ENCODE data around the gene DRD4.
A peak's percentile ranks its signal among the peaks of the same experiment; 100 is the strongest.

DRD4 gene

DNA sequence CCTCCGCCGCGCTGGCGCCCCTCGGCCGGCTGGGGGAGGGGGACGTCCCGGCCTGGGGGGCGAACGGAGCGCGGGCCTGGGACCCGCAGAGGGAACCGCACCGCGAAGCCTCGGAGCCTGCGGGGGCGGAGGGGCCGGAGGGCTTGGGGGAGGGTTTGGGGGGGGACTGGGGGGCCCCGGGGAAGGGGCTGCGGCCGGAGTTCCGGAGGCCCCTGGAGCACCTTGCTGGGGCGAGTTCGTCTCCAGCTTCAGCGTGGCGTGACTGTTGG is 9.8 kb upstream of the DRD4 start:
- TF ChIP-seq, protein P1, sequence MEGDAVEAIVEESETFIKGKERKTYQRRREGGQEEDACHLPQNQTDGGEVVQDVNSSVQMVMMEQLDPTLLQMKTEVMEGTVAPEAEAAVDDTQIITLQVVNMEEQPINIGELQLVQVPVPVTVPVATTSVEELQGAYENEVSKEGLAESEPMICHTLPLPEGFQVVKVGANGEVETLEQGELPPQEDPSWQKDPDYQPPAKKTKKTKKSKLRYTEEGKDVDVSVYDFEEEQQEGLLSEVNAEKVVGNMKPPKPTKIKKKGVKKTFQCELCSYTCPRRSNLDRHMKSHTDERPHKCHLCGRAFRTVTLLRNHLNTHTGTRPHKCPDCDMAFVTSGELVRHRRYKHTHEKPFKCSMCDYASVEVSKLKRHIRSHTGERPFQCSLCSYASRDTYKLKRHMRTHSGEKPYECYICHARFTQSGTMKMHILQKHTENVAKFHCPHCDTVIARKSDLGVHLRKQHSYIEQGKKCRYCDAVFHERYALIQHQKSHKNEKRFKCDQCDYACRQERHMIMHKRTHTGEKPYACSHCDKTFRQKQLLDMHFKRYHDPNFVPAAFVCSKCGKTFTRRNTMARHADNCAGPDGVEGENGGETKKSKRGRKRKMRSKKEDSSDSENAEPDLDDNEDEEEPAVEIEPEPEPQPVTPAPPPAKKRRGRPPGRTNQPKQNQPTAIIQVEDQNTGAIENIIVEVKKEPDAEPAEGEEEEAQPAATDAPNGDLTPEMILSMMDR (IDR thresholded peaks at IDR 0.05; ENCODE audit: low read depth, low read length), result no peak
- DNase-seq (ENCODE audit: low read depth in 2 of 2), result no peak

DNA sequence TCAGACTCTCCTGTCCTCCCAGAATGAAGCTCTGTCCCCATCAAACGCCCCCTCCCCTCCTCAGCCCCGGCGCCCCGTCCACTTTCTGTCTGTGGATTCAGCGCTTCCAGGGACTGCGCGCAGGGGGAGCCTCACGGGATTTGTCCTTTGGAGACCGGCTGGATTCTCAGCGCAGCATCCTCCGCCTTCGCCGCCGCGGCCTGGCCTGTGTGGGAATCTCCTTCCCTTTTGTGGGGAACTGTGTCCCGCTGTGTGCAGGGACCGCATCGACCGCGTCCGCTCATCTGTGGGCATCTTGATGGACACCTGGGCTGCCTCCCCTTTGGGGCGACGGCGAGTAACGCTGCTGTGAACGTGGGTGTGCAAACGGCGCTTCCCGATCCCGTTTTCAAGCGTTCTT is 9.0 kb upstream of the DRD4 start:
- no peak for DNase-seq (ENCODE audit: low read depth in 2 of 2)
- TF ChIP-seq, protein P1 (IDR thresholded peaks at IDR 0.05; ENCODE audit: low read depth, low read length), result no peak
- no peak overlapping the region for H3K4me3 ChIP-seq (replicated peaks in 1 of 2; ENCODE audit: low read depth in 2 of 2, low read length in 2 of 2)

More for the DNA sequence above, 9.8 kb upstream of the DRD4 start:
- H3K4me3 ChIP-seq (replicated peaks in 1 of 2; ENCODE audit: low read depth in 2 of 2, low read length in 2 of 2), result no peak overlapping the region

DNA sequence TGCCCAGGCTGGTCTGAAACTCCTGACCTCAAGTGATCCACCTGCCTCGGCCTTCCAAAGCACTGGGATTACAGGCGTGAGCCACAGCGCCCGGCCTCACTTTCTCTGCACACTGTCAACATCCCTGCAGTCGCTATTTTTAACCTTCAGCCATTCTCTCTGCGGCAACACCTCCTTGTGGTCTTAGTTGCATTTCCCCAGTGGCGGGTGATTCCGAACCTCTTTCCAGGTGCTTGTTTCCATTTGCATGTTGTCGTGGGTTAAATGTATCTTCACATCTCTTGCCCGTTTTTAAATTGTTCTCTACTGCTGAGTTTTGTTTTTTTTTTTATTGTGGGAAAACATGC is 7.9 kb upstream of the DRD4 start:
- TF ChIP-seq, protein P1 (IDR thresholded peaks at IDR 0.05; ENCODE audit: low read depth, low read length), result no peak
- DNase-seq (ENCODE audit: low read depth in 2 of 2), result no peak

GRCh38 chr11:630871-631270 is 6.2 kb upstream of the DRD4 start:
- TF ChIP-seq, protein P1 (IDR thresholded peaks at IDR 0.05; ENCODE audit: low read depth, low read length), result no peak
- DNase-seq (ENCODE audit: low read depth in 2 of 2), result no peak
- H3K4me3 ChIP-seq (replicated peaks in 1 of 2; ENCODE audit: low read depth in 2 of 2, low read length in 2 of 2), result no peak overlapping the region

More for the DNA sequence above, 7.9 kb upstream of the DRD4 start:
- no peak overlapping the region for H3K4me3 ChIP-seq (replicated peaks in 1 of 2; ENCODE audit: low read depth in 2 of 2, low read length in 2 of 2)

- H3K4me3 ChIP-seq (replicated peaks in 1 of 2; ENCODE audit: low read depth in 2 of 2, low read length in 2 of 2), result no peak overlapping the region
- TF ChIP-seq, protein P1 (IDR thresholded peaks at IDR 0.05; ENCODE audit: low read depth, low read length), result no peak
- DNase-seq (ENCODE audit: low read depth in 2 of 2), result no peak
These were observed 1.0 kb upstream of the DRD4 start for GRCh38 chr11:635945-636510.

- DNase-seq (ENCODE audit: low read depth in 2 of 2), result no peak
- H3K4me3 ChIP-seq (replicated peaks in 1 of 2; ENCODE audit: low read depth in 2 of 2, low read length in 2 of 2), result peak overlapping the region in 1 of 2 donors; percentile 14
- TF ChIP-seq, protein P1 (IDR thresholded peaks at IDR 0.05; ENCODE audit: low read depth, low read length), result no peak
These were observed 194 bp downstream of the DRD4 start for GRCh38 chr11:637333-637592.
